ENCODE measurements around the gene ZNF678.

ZNF678 gene

GRCh38 chr1:227559926-227560325 is 3.4 kb upstream of the ZNF678 start:
- Histone ChIP-seq H3K79me2 (ENCODE audit: insufficient read depth, low read length) (peaks cover 20% of the 10 kb centered on the region), H3K9ac (ENCODE audit: low read depth, low read length) (no peak overlapping the region), H3K36me3 (ENCODE audit: insufficient read depth, low read length) (no peaks in the 10 kb centered on the region), H3K27me3 (ENCODE audit: insufficient read depth, low read length, poor library complexity) (no peaks in the 10 kb centered on the region), H3K4me2 (ENCODE audit: insufficient read depth, low read length) (no peak overlapping the region), H3K27ac (ENCODE audit: low read length) (no peak overlapping the region), H3K4me1 (ENCODE audit: insufficient read depth, low read length) (peaks cover 17% of the 10 kb centered on the region), H3K4me3 (ENCODE audit: low read depth in 1 of 2, low read length in 2 of 2) (no peak overlapping the region), H3K9me3 (ENCODE audit: insufficient read depth, low read length, severe bottlenecking) (peaks cover 15% of the 10 kb centered on the region), H4K20me1 (ENCODE audit: insufficient read depth, low read length) (no peaks in the 10 kb centered on the region), H2AFZ (ENCODE audit: low read depth, low read length) (no peak overlapping the region)
- no peak for TF ChIP-seq CTCF (IDR thresholded peaks at IDR 0.05; ENCODE audit: borderline replicate concordance, extremely low read depth, low read length, poor library complexity, severe bottlenecking)
- no peak for TF ChIP-seq EZH2 (IDR thresholded peaks at IDR 0.05; ENCODE audit: borderline replicate concordance, low read depth, low read length, severe bottlenecking)
- no peak for DNase-seq
- no peak for ATAC-seq (ENCODE audit: insufficient read depth, low read depth)

GRCh38 chr1:227560393-227561173 is 2.8 kb upstream of the ZNF678 start:
- Histone ChIP-seq H3K79me2 (ENCODE audit: insufficient read depth, low read length) (peaks cover 25% of the 10 kb centered on the region), H3K9ac (ENCODE audit: low read depth, low read length) (no peak overlapping the region), H3K27ac (ENCODE audit: low read length) (no peak overlapping the region), H3K27me3 (ENCODE audit: insufficient read depth, low read length, poor library complexity) (no peaks in the 10 kb centered on the region), H3K4me2 (ENCODE audit: insufficient read depth, low read length) (no peak overlapping the region), H3K36me3 (ENCODE audit: insufficient read depth, low read length) (no peaks in the 10 kb centered on the region), H3K4me1 (ENCODE audit: insufficient read depth, low read length) (peaks cover 21% of the 10 kb centered on the region), H4K20me1 (ENCODE audit: insufficient read depth, low read length) (no peaks in the 10 kb centered on the region), H3K4me3 (ENCODE audit: low read depth in 1 of 2, low read length in 2 of 2) (no peak overlapping the region), H3K9me3 (ENCODE audit: insufficient read depth, low read length, severe bottlenecking) (peaks cover 15% of the 10 kb centered on the region), H2AFZ (ENCODE audit: low read depth, low read length) (no peak overlapping the region)
- ATAC-seq (ENCODE audit: insufficient read depth, low read depth) = no peak
- TF ChIP-seq CTCF (IDR thresholded peaks at IDR 0.05; ENCODE audit: borderline replicate concordance, extremely low read depth, low read length, poor library complexity, severe bottlenecking) (no peak), EZH2 (IDR thresholded peaks at IDR 0.05; ENCODE audit: borderline replicate concordance, low read depth, low read length, severe bottlenecking) (no peak)
- no peak for DNase-seq

GRCh38 chr1:227561241-227561907 is 2.0 kb upstream of the ZNF678 start:
- Histone ChIP-seq H3K27me3 (ENCODE audit: insufficient read depth, low read length, poor library complexity) (no peaks in the 10 kb centered on the region), H4K20me1 (ENCODE audit: insufficient read depth, low read length) (no peaks in the 10 kb centered on the region; the same call in 1 of the 2 replicates), H3K36me3 (ENCODE audit: insufficient read depth, low read length) (peaks cover 6% of the 10 kb centered on the region; the same call in 1 of the 2 replicates), H3K4me1 (ENCODE audit: insufficient read depth, low read length) (peaks cover 26% of the 10 kb centered on the region), H3K27ac (ENCODE audit: low read length) (no peak overlapping the region), H3K9ac (ENCODE audit: low read depth, low read length) (no peak overlapping the region), H3K9me3 (ENCODE audit: insufficient read depth, low read length, severe bottlenecking) (peaks cover 15% of the 10 kb centered on the region), H2AFZ (ENCODE audit: low read depth, low read length) (no peak overlapping the region), H3K79me2 (ENCODE audit: insufficient read depth, low read length) (peaks cover 32% of the 10 kb centered on the region), H3K4me2 (ENCODE audit: insufficient read depth, low read length) (no peak overlapping the region), H3K4me3 (ENCODE audit: low read depth in 1 of 2, low read length in 2 of 2) (no peak overlapping the region)
- no peak for DNase-seq
- no peak for TF ChIP-seq EZH2 (IDR thresholded peaks at IDR 0.05; ENCODE audit: borderline replicate concordance, low read depth, low read length, severe bottlenecking)
- no peak for TF ChIP-seq CTCF (IDR thresholded peaks at IDR 0.05; ENCODE audit: borderline replicate concordance, extremely low read depth, low read length, poor library complexity, severe bottlenecking)
- no peak for ATAC-seq (ENCODE audit: insufficient read depth, low read depth)

Data from DND-41 (cell line).